ENCODE measurements around the gene KLHDC7B. TPM values are rescaled to one million over a fixed set of nuclear protein-coding genes. Genes with fewer than 3 reads are reported as not detected.
A peak's percentile ranks its signal among the peaks of the same experiment; 100 is the strongest.
"Not testable (repeated sequence)": the region's sequence is repeated elsewhere in the genome, so short reads cannot be mapped to it uniquely, and the experiment has no call there.

Gene KLHDC7B
- polyA plus RNA-seq, 4 donors, result 0.10 to 0.28 TPM; not detected in 2

DNA sequence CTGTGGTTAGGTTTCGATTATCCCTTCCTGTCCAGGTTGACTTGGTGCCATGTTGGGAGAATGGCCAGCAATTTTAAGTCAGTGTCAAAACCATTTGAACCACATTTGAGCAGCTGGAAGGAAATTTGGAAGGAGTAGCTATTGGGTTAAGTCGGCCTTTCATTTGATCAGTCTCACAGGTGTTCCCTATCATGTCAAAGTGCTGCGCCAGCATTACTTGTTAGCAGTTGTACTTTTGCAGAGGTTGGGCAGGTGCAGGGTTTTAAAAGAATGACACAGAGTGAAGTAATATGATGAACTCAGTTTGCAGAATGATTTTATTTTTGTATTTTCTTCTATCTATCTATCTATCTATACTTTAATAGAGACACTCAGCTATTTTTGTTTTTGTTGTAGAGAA is 9.5 kb upstream of the KLHDC7B start:
- Histone ChIP-seq H3K4me1 (ENCODE audit: control insufficient read depth in 3 of 3, insufficient read depth in 2 of 3, low read depth in 1 of 3, low read length in 2 of 3) (peaks cover 0 to 35% (median 5%) of the 10 kb centered on the region in 3 donors), H3K4me3 (ENCODE audit: low read depth in 1 of 3, low read length in 3 of 3) (no peak overlapping the region), H3K27me3 (ENCODE audit: control insufficient read depth in 3 of 3, insufficient read depth in 3 of 3, low read length in 3 of 3) (peaks cover 0 to 21% (median 0%) of the 10 kb centered on the region in 3 donors), H3K9me3 (ENCODE audit: control insufficient read depth in 2 of 2, insufficient read depth in 1 of 2, low read depth in 1 of 2, low read length in 1 of 2) (no peaks in the 10 kb centered on the region), H3K36me3 (ENCODE audit: control insufficient read depth in 3 of 3, insufficient read depth in 2 of 3, low read depth in 1 of 3, low read length in 3 of 3) (no peaks in the 10 kb centered on the region), H3K27ac (ENCODE audit: low read depth in 1 of 3, low read length in 2 of 3) (no peak overlapping the region)
- 55 to 71% (median 71%) methylated on average over 3 of the region's 3 CpGs for WGBS, 3 donors
- FAIRE-seq, result no peak
- DNase-seq, result no peak

GRCh38 chr22:50537765-50538164 is 7.9 kb upstream of the KLHDC7B start:
- no peaks in the 10 kb centered on the region for H3K36me3 ChIP-seq (ENCODE audit: control insufficient read depth in 3 of 3, insufficient read depth in 2 of 3, low read depth in 1 of 3, low read length in 3 of 3)
- no peak overlapping the region for H3K4me3 ChIP-seq (ENCODE audit: low read depth in 1 of 3, low read length in 3 of 3)
- peak overlapping the region in 1 of 3 donors; percentile 75 for H3K27ac ChIP-seq (ENCODE audit: low read depth in 1 of 3, low read length in 2 of 3)
- no peak for FAIRE-seq
- peaks cover 0 to 26% (median 5%) of the 10 kb centered on the region in 3 donors for H3K4me1 ChIP-seq (ENCODE audit: control insufficient read depth in 3 of 3, insufficient read depth in 2 of 3, low read depth in 1 of 3, low read length in 2 of 3)
- no peaks in the 10 kb centered on the region for H3K9me3 ChIP-seq (ENCODE audit: control insufficient read depth in 2 of 2, insufficient read depth in 1 of 2, low read depth in 1 of 2, low read length in 1 of 2)
- H3K27me3 ChIP-seq (ENCODE audit: control insufficient read depth in 3 of 3, insufficient read depth in 3 of 3, low read length in 3 of 3), result peaks cover 0 to 9% (median 0%) of the 10 kb centered on the region in 3 donors
- WGBS, 3 donors, result 87 to 96% (median 93%) methylated on average over 13 of the region's 13 CpGs
- no peak for DNase-seq

GRCh38 chr22:50540381-50540780 is 5.3 kb upstream of the KLHDC7B start:
- peaks cover 0 to 17% (median 0%) of the 10 kb centered on the region in 3 donors for H3K27me3 ChIP-seq (ENCODE audit: control insufficient read depth in 3 of 3, insufficient read depth in 3 of 3, low read length in 3 of 3)
- FAIRE-seq (no peak), DNase-seq (no peak)
- WGBS, 3 donors, result 69 to 84% (median 77%) methylated on average over 10 of the region's 10 CpGs
- peaks cover 0 to 18% (median 5%) of the 10 kb centered on the region in 3 donors for H3K4me1 ChIP-seq (ENCODE audit: control insufficient read depth in 3 of 3, insufficient read depth in 2 of 3, low read depth in 1 of 3, low read length in 2 of 3)
- H3K4me3 ChIP-seq (ENCODE audit: low read depth in 1 of 3, low read length in 3 of 3), result no peak overlapping the region
- no peaks in the 10 kb centered on the region for H3K36me3 ChIP-seq (ENCODE audit: control insufficient read depth in 3 of 3, insufficient read depth in 2 of 3, low read depth in 1 of 3, low read length in 3 of 3)
- no peaks in the 10 kb centered on the region for H3K9me3 ChIP-seq (ENCODE audit: control insufficient read depth in 2 of 2, insufficient read depth in 1 of 2, low read depth in 1 of 2, low read length in 1 of 2)
- peak overlapping the region in 2 of 3 donors; percentile 71 to 86 for H3K27ac ChIP-seq (ENCODE audit: low read depth in 1 of 3, low read length in 2 of 3)

DNA sequence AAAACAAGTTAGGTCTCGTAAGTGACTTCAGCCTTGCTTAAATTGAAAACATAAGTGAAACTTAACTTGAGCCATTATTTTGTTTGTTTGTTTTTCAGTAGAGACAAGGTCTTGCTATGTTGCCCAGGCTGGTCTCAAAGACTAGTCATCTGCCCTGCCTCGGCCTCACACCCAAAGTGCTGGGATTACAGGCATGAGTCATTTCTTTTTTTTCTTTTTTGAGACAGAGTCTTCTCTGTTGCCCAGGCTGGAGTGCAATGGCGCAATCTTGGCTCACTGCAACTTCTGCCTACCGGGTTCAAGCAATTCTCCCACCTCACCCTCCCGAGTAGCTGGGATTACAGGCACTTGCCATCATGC is 4.1 kb upstream of the KLHDC7B start:
- Histone ChIP-seq H3K4me1 (ENCODE audit: control insufficient read depth in 3 of 3, insufficient read depth in 2 of 3, low read depth in 1 of 3, low read length in 2 of 3) (peaks cover 0 to 18% (median 5%) of the 10 kb centered on the region in 3 donors), H3K27me3 (ENCODE audit: control insufficient read depth in 3 of 3, insufficient read depth in 3 of 3, low read length in 3 of 3) (peaks cover 0 to 30% (median 0%) of the 10 kb centered on the region in 3 donors), H3K27ac (ENCODE audit: low read depth in 1 of 3, low read length in 2 of 3) (peak overlapping the region in 2 of 3 donors; percentile 16 to 88)
- DNase-seq, result peak in 1 of 2 donors; percentile 62
- not testable (repeated sequence) for FAIRE-seq; H3K9me3 ChIP-seq (ENCODE audit: control insufficient read depth in 2 of 2, insufficient read depth in 1 of 2, low read depth in 1 of 2, low read length in 1 of 2); H3K4me3 ChIP-seq (ENCODE audit: low read depth in 1 of 3, low read length in 3 of 3); H3K36me3 ChIP-seq (ENCODE audit: control insufficient read depth in 3 of 3, insufficient read depth in 2 of 3, low read depth in 1 of 3, low read length in 3 of 3)
- WGBS, 3 donors, result 41 to 54% (median 48%) methylated on average over 5 of the region's 5 CpGs

DNA sequence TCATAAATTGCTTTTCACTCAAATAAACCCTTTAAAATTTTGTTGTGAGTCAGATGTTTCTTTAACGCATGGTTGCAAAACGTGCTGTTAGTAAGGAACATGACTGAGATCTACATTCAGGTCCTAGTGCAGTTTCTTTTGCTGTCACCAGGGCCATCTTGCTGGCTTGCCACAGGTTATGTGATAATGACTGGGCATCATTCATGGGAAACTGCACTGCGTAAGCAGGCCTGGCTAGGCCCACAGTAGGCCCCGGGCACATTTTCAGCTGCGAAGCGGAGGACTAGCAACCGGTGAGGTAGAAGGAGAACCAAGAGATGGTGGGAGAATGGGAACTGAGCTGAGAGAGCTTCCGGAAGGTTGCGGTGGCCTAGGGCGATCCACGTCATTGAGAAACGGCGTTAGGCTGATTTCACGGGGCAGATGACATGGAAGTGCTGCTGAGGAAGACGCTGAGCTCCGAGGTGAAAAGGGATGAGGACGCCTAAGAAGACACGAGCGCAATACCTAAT is 3.2 kb upstream of the KLHDC7B start:
- Histone ChIP-seq H3K9me3 (ENCODE audit: control insufficient read depth in 2 of 2, insufficient read depth in 1 of 2, low read depth in 1 of 2, low read length in 1 of 2) (no peaks in the 10 kb centered on the region), H3K27ac (ENCODE audit: low read depth in 1 of 3, low read length in 2 of 3) (peak overlapping the region in 1 of 3 donors; percentile 64), H3K36me3 (ENCODE audit: control insufficient read depth in 3 of 3, insufficient read depth in 2 of 3, low read depth in 1 of 3, low read length in 3 of 3) (no peaks in the 10 kb centered on the region), H3K4me1 (ENCODE audit: control insufficient read depth in 3 of 3, insufficient read depth in 2 of 3, low read depth in 1 of 3, low read length in 2 of 3) (peaks cover 0 to 18% (median 5%) of the 10 kb centered on the region in 3 donors), H3K27me3 (ENCODE audit: control insufficient read depth in 3 of 3, insufficient read depth in 3 of 3, low read length in 3 of 3) (peaks cover 0 to 36% (median 0%) of the 10 kb centered on the region in 3 donors), H3K4me3 (ENCODE audit: low read depth in 1 of 3, low read length in 3 of 3) (no peak overlapping the region)
- DNase-seq, result no peak
- 87 to 96% (median 89%) methylated on average over 19 of the region's 19 CpGs for WGBS, 3 donors
- FAIRE-seq, result no peak

DNA sequence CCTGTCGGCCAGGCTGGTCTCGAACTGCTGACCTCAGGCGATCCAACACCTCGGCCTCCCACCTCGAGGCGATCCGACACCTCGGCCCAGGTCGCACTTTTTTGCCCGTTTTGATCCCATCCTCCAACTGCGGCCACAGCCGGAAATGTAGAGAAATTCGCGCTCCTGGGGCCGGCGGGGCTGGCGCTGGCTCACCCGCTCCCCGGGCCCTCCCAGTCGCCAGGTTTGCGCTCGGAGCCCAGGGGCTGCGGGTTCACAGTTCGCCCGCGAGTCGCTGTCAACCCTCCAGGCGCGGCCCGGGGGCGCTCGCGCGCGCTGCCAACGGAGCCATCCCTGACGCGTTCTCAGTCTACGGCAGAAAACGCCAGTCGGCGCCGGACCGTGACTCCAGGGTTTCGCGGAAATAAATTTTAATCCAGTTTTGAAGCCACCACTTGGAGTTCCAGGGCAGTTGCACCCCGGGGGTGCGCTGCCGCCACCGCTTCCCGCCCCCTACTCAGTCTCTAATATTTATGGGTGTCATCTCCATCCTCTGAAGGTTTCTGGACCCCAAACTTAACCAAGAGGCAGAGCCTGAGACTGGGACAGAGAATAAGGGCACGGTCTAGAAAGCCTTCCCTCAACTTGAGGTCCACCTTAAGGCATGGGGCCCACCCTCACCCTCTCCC is 1.5 kb upstream of the KLHDC7B start:
- peak overlapping the region in 2 of 3 donors; percentile 38 to 80 for H3K27ac ChIP-seq (ENCODE audit: low read depth in 1 of 3, low read length in 2 of 3)
- peak overlapping the region in 2 of 3 donors; percentile 9 to 19 for H3K4me3 ChIP-seq (ENCODE audit: low read depth in 1 of 3, low read length in 3 of 3)
- 1 to 4% (median 2%) methylated on average over 51 to 52 of the region's 52 CpGs for WGBS, 3 donors
- H3K4me1 ChIP-seq (ENCODE audit: control insufficient read depth in 3 of 3, insufficient read depth in 2 of 3, low read depth in 1 of 3, low read length in 2 of 3), result peaks cover 0 to 16% (median under 1%) of the 10 kb centered on the region in 3 donors
- DNase-seq (peak; percentile 76 to 88), FAIRE-seq (no peak)
- H3K36me3 ChIP-seq (ENCODE audit: control insufficient read depth in 3 of 3, insufficient read depth in 2 of 3, low read depth in 1 of 3, low read length in 3 of 3), result no peaks in the 10 kb centered on the region
- H3K27me3 ChIP-seq (ENCODE audit: control insufficient read depth in 3 of 3, insufficient read depth in 3 of 3, low read length in 3 of 3), result peaks cover 0 to 51% (median 0%) of the 10 kb centered on the region in 3 donors
- H3K9me3 ChIP-seq (ENCODE audit: control insufficient read depth in 2 of 2, insufficient read depth in 1 of 2, low read depth in 1 of 2, low read length in 1 of 2), result no peaks in the 10 kb centered on the region

DNA sequence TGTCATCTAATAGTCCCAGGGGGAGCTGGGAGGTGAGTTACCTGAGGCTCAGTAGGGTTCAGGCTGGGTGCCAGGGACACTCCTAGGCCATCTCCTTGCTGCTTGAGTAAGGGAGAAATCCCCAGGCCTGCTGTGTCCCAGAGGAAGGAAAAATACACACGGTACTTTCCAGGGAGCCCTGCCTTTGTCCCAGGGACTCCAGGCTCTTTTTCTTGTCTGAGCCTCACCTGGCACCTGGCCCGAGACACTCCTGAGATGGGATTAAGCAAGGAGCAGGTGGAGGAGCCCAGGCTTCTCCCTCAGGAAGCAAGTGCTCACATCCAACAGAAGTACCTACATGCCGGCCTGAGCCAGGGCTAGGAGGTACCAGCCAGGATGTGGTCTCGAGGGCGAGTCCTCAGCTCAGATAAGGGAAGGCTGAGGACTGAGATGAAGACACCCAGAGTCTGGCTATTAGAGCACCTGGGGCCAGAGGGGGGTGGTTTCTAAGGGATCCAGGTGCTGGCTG is 899 bp upstream of the KLHDC7B start:
- peak overlapping the region in 2 of 3 donors; percentile 38 to 80 for H3K27ac ChIP-seq (ENCODE audit: low read depth in 1 of 3, low read length in 2 of 3)
- no peaks in the 10 kb centered on the region for H3K36me3 ChIP-seq (ENCODE audit: control insufficient read depth in 3 of 3, insufficient read depth in 2 of 3, low read depth in 1 of 3, low read length in 3 of 3)
- peaks cover 0 to 57% (median 0%) of the 10 kb centered on the region in 3 donors for H3K27me3 ChIP-seq (ENCODE audit: control insufficient read depth in 3 of 3, insufficient read depth in 3 of 3, low read length in 3 of 3)
- H3K9me3 ChIP-seq (ENCODE audit: control insufficient read depth in 2 of 2, insufficient read depth in 1 of 2, low read depth in 1 of 2, low read length in 1 of 2), result no peaks in the 10 kb centered on the region
- 12 to 52% (median 32%) methylated on average over 5 of the region's 5 CpGs for WGBS, 3 donors
- FAIRE-seq, result no peak
- H3K4me3 ChIP-seq (ENCODE audit: low read depth in 1 of 3, low read length in 3 of 3), result no peak overlapping the region
- H3K4me1 ChIP-seq (ENCODE audit: control insufficient read depth in 3 of 3, insufficient read depth in 2 of 3, low read depth in 1 of 3, low read length in 2 of 3), result peaks cover 0 to 14% (median 0%) of the 10 kb centered on the region in 3 donors
- no peak for DNase-seq

GRCh38 chr22:50546326-50547262 is 895 bp downstream of the KLHDC7B start:
- H3K27me3 ChIP-seq (ENCODE audit: control insufficient read depth in 3 of 3, insufficient read depth in 3 of 3, low read length in 3 of 3), result peaks cover 0 to 62% (median 0%) of the 10 kb centered on the region in 3 donors
- 65 to 79% (median 75%) methylated on average over 33 to 78 of the region's 78 CpGs for WGBS, 3 donors

More at GRCh38 chr22:50546326-50547262, 895 bp downstream of the KLHDC7B start:
- no peak overlapping the region for H3K27ac ChIP-seq (ENCODE audit: low read depth in 1 of 3, low read length in 2 of 3)
- H3K36me3 ChIP-seq (ENCODE audit: control insufficient read depth in 3 of 3, insufficient read depth in 2 of 3, low read depth in 1 of 3, low read length in 3 of 3), result no peaks in the 10 kb centered on the region
- H3K9me3 ChIP-seq (ENCODE audit: control insufficient read depth in 2 of 2, insufficient read depth in 1 of 2, low read depth in 1 of 2, low read length in 1 of 2), result no peaks in the 10 kb centered on the region
- no peak for DNase-seq
- FAIRE-seq, result no peak
- peaks cover 0 to 14% (median 0%) of the 10 kb centered on the region in 3 donors for H3K4me1 ChIP-seq (ENCODE audit: control insufficient read depth in 3 of 3, insufficient read depth in 2 of 3, low read depth in 1 of 3, low read length in 2 of 3)
- no peak overlapping the region for H3K4me3 ChIP-seq (ENCODE audit: low read depth in 1 of 3, low read length in 3 of 3)
